ENCODE results near the gene KCTD1.
"Not testable (repeated sequence)": the region's sequence is repeated elsewhere in the genome, so short reads cannot be mapped to it uniquely, and the experiment has no call there.

The KCTD1 gene

DNA sequence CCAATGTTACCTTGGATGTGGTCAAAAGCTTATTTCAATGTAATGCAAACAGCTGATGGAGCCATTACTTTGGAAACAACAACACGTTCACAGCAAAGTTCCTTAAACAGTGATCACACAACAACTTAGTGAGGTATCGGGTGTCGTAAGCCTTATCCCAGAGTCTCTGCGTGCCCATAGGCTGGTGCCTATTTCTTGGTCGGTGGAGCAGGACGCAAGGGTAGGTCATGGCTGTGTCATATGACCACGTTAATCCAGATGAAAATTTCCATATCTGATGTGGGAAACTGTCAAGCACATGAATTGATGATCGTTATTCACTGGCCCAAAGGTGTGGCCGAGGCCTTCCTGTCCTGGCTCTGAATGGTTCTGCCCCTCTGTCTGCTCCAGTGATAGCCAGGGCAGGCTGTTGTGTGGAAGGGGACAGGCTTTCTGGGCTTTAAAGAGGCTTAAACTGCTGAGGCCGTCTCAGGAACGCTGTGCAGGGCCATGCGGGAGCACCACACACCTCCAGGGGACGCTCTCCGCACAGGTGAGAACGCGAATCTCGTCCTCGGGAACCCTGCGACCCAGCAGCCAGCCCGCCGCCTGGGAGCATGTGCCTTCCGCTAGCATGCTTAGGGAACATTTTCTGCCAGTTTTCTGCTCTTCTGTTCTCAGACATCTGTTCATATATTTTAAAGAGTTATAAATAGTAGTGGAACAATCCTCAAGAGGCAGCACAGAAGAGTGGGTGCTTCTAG is 90.6 kb downstream of the KCTD1 start:
- no peak for DNase-seq (ENCODE audit: low read depth in 2 of 2)

DNA sequence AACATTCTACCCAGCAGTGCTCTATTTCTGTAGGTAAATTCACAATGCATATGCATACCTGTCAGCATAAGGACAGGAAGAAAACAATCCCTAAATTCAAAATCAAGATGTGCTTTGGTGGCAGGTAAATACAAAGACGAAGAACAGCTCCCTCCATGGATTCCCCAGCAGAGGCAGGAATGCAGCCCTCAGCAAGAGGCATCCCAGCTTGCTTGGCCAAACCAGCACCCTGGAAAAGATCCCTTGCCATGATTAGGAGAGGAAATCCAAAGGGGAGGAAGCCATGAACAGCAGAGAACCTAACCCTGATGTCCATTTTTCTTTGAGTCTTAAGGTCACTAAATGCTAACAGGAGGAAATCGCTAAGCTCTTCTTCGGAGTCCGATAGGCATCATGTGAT is 91.2 kb downstream of the KCTD1 start:
- no peak for DNase-seq (ENCODE audit: low read depth in 2 of 2)

GRCh38 chr18:26456070-26456491 is 92.3 kb downstream of the KCTD1 start:
- DNase-seq (ENCODE audit: low read depth in 2 of 2), result no peak

- DNase-seq (ENCODE audit: low read depth in 2 of 2), result no peak
Observed at GRCh38 chr18:26455639-26456038, 92.7 kb downstream of the KCTD1 start.

DNA sequence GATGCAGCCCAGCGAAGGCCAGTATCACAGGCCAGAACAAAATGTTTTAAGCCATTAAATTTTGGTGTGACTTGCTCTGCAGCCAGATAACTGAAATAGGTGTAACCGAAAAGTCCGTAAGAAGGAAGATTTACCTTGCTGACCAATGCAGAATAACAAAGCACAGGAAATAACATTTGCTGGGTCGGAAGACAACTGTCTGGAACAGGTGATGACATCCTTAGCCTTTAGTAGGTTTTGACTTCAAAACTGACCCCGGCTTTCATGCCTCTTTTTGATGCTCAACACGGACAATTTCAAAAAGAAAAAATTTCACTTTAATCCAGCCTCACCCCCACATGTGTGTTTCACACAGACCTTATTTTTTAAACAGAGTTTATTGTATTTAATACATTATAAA is 93.7 kb downstream of the KCTD1 start:
- no peak for DNase-seq (ENCODE audit: low read depth in 2 of 2)

GRCh38 chr18:26454192-26454591 is 94.2 kb downstream of the KCTD1 start:
- no peak for DNase-seq (ENCODE audit: low read depth in 2 of 2)

DNA sequence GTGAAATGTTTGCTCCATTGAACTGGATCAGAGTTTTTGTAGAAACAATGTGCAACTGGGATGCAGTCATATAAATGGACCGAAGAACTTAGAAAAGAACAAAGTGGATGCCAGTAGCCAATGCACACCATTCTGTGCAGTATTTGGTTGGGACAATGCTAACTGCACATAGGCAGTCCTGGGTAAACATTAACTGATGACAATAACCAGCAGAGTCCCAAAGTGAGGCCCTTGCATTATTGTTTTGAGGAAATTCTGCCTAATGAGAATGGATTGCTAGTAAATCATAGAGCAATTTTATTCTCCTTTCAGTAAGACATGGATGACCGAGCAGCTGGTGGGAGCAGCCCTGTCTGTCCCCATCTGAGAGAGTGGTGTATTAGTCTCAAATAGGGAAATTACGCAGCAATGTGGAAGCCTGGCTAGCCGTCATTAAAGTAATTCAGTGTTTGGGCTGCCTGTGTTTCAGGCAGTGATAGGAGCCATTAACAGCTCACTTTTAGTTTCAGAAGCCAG is 94.9 kb downstream of the KCTD1 start:
- no peak for DNase-seq (ENCODE audit: low read depth in 2 of 2)

- no peak for DNase-seq (ENCODE audit: low read depth in 2 of 2)
Observed at GRCh38 chr18:26450989-26451682, 97.2 kb downstream of the KCTD1 start.

DNA sequence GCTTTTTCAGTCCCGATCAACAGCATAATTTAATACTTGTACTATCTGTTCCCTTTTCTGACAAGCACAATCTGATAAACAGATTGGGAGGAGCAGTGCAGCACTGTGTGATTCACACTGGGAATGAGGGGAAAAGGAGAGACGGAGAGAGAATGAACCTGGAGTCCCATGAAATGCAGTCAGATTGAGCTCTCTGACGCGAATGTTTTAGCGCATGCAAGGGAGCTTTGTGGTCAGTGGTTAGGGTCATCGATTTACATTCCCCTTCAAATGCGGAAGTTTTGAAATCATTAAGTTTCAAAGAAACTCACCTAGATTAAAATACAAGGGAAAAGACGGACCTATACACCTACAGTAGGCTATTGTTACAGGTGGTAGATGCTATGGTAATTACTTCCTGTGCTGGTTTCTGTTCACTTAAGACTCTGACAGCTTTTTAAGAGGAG is 99.6 kb downstream of the KCTD1 start:
- DNase-seq (ENCODE audit: low read depth in 2 of 2), result no peak

GRCh38 chr18:26443853-26444252 is 104.5 kb downstream of the KCTD1 start:
- no peak for DNase-seq (ENCODE audit: low read depth in 2 of 2)

DNA sequence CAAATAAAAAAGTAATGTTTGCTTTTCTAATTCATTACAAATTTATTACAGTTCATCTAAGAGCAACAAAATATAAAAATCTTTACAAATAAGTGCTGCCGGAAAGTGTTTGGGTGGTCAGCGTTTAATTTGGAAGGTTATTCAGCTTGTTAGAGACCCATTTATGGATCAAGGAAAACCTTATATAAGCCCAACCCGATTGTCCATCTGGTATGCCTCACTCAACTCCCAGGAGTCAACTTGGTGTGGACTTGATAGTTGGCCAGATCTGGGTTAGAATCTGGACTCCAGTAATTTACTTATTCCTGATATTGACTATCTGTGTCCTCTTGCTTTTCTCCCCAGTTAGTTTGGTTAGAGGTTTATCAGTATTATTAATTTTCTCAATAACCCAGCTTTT is 106.2 kb downstream of the KCTD1 start:
- DNase-seq (ENCODE audit: low read depth in 2 of 2), result no peak

DNA sequence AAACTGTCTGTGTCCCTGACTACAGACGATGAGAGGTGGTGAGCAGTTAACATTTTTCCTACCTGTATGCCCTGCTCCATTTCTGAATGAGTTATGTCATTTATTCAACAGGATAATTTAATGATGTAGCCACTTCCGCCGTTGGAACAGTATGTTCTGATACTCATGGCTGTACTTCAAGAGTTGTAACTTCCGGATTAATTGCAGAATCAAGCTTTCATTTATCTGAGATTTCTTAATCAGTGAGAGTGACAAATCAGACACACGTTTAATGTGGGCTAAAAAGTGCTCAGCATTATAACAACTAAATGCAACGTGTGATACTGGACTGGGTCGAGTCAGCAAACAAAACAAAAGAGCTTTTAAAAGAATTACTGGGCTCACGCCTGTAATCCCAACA is 107.7 kb downstream of the KCTD1 start:
- DNase-seq (ENCODE audit: low read depth in 2 of 2), result no peak

DNA sequence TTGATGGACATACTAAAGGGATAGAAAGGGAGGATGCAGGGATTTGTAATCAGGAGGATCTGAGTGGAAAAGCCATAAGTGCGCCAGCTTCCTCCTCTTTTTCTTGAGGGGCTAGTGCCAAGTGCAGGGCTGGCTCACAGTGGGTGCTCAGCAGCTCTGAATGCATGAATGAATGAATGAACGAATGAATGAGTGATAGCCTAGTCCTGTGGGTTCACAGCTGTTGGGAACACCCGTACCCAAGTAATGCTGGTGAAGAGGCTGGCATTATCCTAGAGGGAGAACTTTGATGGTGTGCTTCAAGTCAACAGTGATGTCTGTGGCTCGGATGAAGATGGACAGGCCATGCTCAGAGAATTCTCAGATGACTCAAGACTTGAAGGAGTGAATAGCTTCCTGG is 108.8 kb downstream of the KCTD1 start:
- no peak for DNase-seq (ENCODE audit: low read depth in 2 of 2)

DNA sequence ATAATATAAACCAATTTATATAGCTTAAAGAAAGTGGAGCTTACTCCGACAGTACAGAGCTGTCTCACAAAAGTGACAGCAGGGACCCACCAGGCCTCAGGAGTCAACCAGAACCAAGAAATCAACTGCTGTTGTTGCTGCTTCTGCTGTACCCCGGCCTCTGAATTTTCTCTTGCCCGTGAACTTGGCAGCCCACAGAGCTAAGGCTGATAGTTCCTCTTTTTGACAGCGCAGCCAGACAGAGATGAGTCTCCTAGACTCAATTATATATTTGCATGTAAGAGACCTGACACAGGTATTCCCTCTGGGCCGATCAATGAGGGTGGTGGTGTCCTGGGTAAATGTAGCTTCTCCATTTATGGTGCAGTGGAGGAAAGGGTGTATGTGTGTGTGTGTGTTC is 109.4 kb downstream of the KCTD1 start:
- DNase-seq (ENCODE audit: low read depth in 2 of 2), result no peak

GRCh38 chr18:26437634-26438033 is 110.7 kb downstream of the KCTD1 start:
- DNase-seq (ENCODE audit: low read depth in 2 of 2), result not testable (repeated sequence)

DNA sequence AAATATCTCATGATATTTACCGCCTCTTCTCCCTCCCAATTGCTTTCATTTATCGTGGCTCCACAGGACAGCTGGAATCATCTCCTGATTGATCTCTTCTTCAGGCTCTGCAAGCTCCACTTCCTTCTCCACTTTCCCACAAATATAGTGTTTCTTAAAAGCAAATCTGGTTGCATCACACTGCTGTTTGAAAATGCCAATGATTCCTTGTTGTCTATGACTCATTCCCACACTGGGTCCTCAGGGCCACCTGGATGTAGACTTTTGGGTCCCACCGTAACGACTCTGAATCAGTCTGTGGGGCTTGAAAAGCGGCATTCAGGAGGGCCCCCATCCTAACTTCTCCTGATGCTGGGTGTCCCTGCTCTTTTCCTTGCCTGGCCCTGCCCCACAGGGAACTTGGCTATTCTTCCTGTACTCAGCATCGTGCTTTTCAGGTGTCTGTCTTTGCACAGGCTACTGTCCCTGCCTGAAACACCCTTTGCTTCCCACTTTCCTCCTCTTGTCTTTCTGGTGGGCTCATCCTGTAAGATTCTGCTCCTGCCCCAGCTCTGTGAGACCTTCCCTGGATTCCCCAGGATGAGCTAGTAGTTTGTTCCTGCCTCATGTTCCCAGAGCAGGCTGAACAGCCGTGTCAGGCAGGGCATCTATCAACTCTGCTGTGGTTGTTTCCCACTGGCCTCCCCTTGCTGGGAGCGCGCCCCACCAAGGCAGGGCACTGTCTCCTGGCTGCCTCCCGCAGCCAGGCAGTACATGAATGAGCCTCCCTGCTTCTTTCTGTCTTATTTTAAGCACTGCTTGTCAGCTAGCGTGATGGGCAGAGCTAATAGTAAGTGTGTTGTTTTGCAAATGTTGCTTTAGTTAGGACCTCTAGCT is 111.9 kb downstream of the KCTD1 start:
- DNase-seq (ENCODE audit: low read depth in 2 of 2), result no peak

DNA sequence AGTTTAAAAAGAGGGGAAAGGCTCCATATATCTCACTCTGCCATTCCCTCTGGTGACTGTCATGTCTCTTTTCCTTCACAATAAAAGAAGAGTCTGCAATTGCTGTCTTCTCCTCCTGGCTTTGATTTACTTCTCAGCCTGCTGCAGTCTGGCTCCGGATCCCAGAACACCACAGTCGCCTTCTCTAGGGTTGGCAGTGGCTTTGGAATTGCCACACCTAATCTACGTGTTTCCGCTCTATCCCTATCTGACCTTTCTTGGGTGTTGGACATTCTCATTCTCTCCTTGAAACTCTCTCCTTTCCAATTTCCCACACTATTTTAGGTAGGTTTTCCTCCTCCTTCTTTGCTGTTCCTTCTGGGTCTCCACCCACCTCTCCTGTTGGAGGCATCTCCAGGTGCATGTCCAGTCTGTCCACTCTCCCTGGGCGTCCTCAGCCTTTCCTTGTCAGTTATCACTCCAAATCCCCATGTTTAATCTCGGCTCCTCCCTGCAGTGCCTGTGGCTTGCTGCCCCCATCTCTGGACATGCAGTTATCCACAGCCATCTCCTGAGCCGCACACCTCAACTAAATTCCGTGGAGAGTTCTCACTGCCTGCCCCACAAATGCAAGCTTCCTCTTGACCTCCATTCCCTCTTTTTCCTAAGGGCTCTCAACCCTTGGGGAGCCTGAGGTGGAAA is 112.8 kb downstream of the KCTD1 start:
- no peak for DNase-seq (ENCODE audit: low read depth in 2 of 2)

DNA sequence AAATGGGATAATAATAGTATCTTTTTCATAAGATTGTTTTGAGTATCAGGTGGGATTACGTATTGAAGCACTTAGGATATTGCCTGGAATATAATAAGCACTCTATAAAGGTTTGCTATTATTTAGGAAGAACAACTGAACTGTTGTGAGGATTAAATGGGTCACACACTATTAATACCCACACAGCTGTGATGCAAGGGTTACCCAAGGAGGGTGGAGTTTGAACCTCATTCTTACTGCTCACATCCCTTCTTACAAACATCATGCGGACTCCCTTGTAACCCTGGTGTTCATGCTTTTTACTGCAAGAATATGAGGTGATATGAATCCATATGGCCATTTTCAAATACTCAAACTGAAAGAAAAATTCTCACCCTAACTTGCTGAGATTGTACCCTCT is 113.5 kb downstream of the KCTD1 start:
- no peak for DNase-seq (ENCODE audit: low read depth in 2 of 2)

DNA sequence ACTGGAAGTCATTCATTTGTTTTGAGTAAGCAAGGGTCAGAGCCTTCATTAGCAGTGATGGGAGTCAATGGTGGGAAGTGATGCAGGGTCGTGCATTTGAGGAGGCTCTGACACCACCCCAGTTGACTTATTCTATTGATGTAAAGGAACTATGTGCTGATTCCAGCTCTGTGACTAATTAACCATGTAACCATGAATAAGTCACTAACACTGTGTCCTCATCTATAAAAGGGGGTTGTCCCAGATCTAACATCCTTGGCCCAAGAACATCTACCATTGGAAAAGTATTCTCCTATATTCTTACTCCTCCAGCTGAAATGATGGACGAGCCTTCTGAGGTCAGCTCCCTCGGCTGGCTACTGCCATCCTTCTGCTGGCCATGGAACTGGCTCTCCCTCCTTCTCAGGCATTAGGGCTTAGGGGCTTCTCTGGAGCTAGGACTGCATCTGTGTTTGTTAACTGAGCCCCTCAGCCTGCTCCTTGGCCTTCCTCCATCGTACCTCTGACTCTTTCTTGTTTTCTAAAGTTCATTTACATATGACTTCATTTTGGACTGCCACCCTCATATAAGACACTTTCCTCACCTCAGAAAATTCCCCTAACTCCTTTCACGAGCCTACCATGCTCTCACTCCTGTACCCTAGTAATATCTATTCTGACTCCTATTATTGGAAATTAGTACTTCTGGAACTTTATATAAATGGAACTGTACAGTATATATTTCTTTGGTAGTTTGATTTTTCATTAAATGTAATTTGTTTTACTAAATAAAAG is 115.5 kb downstream of the KCTD1 start:
- DNase-seq (ENCODE audit: low read depth in 2 of 2), result no peak

DNA sequence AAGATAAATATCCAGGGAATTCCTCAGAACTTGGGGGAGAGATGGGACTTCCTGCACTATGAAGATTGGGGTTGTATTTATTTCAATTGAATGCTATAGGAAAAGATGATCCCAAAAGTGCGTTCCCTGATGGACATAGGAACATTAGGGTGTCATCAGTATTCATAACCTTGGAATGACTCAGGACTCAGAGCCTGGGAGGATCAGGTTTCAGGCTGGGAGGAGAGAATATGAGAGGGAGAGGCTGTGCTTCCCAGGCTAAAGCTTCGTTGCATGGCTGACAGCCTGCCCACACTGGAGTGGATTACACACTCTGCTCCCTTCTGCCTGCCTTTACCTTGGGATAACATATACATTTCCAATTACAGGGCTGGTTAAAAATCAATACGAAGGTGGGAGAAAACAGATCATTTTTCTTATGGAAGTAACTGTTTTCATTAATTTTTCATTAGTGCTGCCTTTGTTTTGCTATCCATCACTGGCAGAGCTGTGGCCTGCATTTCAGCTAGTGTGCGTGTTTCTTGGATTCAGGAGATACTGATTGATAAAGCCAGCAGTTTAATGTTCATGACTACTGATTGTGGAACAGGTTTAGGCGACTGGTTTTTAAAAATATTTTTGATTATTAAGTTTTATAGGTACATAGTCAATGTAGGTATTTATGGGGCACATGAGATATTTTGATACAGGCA is 118.7 kb downstream of the KCTD1 start:
- DNase-seq (ENCODE audit: low read depth in 2 of 2), result no peak
